Measurements from ENCODE around the gene MON2.

MON2 gene

GRCh38 chr12:62466594-62467491, at the start of gene MON2:
Gene MON2 (plus strand): TSS chr12:62466826. CDS start chr12:62467208, 382 bp downstream.
- no peak for TF ChIP-seq CTCF (IDR thresholded peaks at IDR 0.05)

GRCh38 chr12:62426089-62426488, 40.5 kb upstream of the MON2 start:
- no peak for TF ChIP-seq CTCF (IDR thresholded peaks at IDR 0.05)

GRCh38 chr12:62429457-62429856, 37.2 kb upstream of the MON2 start:
- TF ChIP-seq CTCF (IDR thresholded peaks at IDR 0.05): no peak

GRCh38 chr12:62434494-62435302, 31.9 kb upstream of the MON2 start:
- no peak for TF ChIP-seq CTCF (IDR thresholded peaks at IDR 0.05)

GRCh38 chr12:62435303-62436163, 31.1 kb upstream of the MON2 start:
- no peak for TF ChIP-seq CTCF (IDR thresholded peaks at IDR 0.05)

- TF ChIP-seq CTCF (IDR thresholded peaks at IDR 0.05): no peak
These were observed 30.5 kb upstream of the MON2 start for GRCh38 chr12:62436164-62436503.

- peak; percentile 74 for TF ChIP-seq CTCF (IDR thresholded peaks at IDR 0.05)
These were observed 28.4 kb upstream of the MON2 start for GRCh38 chr12:62438098-62438692.
